Activated naive CD4-positive, alpha-beta T cell treated with anti-CD3 and anti-CD28 coated beads for 36 hours (primary cell): ENCODE measurements around the gene SCG3. TPM values are rescaled to one million over a fixed set of nuclear protein-coding genes. Genes with fewer than 3 reads are reported as not detected.

Experiments
- CTCF ChIA-PET: fragments of 350-600 bp; sonication (Branson Sonifier 250); formaldehyde crosslinking; loops from one replicate; lab custom pipeline; 2021; ENCODE audit warnings: antibody characterized with exemption; lab: Charles Lee
- DNase-seq: peaks from one replicate; pipeline ENCODE4 v3.0.0-alpha.2; 2020
- H3K27ac Mint-ChIP-seq: one replicate; pipeline ENCODE4 v1.8.0; 2021; ENCODE audit warnings: mild to moderate bottlenecking, mixed read lengths
- H3K27me3 Mint-ChIP-seq: one replicate; pipeline ENCODE4 v1.8.0; 2021; ENCODE audit warnings: low read depth, mixed read lengths
- H3K36me3 Mint-ChIP-seq: one replicate; pipeline ENCODE4 v1.8.0; 2021; ENCODE audit warnings: low read depth, mixed read lengths
- H3K4me1 Mint-ChIP-seq: one replicate; pipeline ENCODE4 v1.8.0; 2021; ENCODE audit warnings: low read depth, mixed read lengths
- H3K4me3 Mint-ChIP-seq: one replicate; pipeline ENCODE4 v1.8.0; 2021; ENCODE audit warnings: mild to moderate bottlenecking, moderate library complexity, mixed read lengths
- H3K9me3 Mint-ChIP-seq: one replicate; pipeline ENCODE4 v1.8.0; 2021; ENCODE audit warnings: mixed read lengths
- intact Hi-C: fragments of 100-400 bp; cut with micrococcal nuclease; formaldehyde crosslinking; loops from one replicate; pipeline ENCODE4 v1.15.1; 2023
- total RNA-seq, 2 experiments: library from RNA; stranded (reverse); gene quantifications; one replicate each; pipeline ENCODE4 v1.2.3, GENCODE V29; 2021

Gene SCG3
- total RNA-seq, 2 experiments from 2014 or later, result not detected

GRCh38 chr15:51735228-51736010 is 54.1 kb downstream of the SCG3 start:
- Mint-ChIP-seq H3K27ac (peak overlapping the region; percentile 91), H3K9me3 (no peaks in the 10 kb centered on the region), H3K27me3 (no peaks in the 10 kb centered on the region), H3K36me3 (peaks cover 7% of the 10 kb centered on the region), H3K4me1 (peaks cover 74% of the 10 kb centered on the region), H3K4me3 (peak overlapping the region; percentile 82)
- intact Hi-C loops, result loop anchor here (1.0 to 5.0 kb wide), 13 partner anchors 9 to 968 kb away; partner anchors contain the start of genes AP4E1, DMXL2, SPPL2A and TMOD2
- DNase-seq, result peak; percentile 58
- CTCF ChIA-PET, result interaction anchor here (0.7 to 9.2 kb wide), 10 partner anchors 10 to 113 kb away, joined by 3 to 63 read pairs (median 4); partner anchors contain the start of gene DMXL2

- H3K4me3 Mint-ChIP-seq, result peak overlapping the region; percentile 82
- no peaks in the 10 kb centered on the region for H3K9me3 Mint-ChIP-seq
- intact Hi-C loops, result loop anchor here (1.0 to 5.0 kb wide), 11 partner anchors 10 to 969 kb away; partner anchors contain the start of genes AP4E1, DMXL2, SPPL2A and TMOD2
- CTCF ChIA-PET, result interaction anchor here (0.8 to 9.2 kb wide), 11 partner anchors 9 to 114 kb away, joined by 3 to 63 read pairs (median 4); partner anchors contain the start of gene DMXL2
- DNase-seq, result peak; percentile 73
- H3K27me3 Mint-ChIP-seq, result no peaks in the 10 kb centered on the region
- H3K4me1 Mint-ChIP-seq, result peaks cover 68% of the 10 kb centered on the region
- peak overlapping the region; percentile 91 for H3K27ac Mint-ChIP-seq
- H3K36me3 Mint-ChIP-seq, result peaks cover 3% of the 10 kb centered on the region
These were observed 54.8 kb downstream of the SCG3 start for GRCh38 chr15:51736069-51736468.

- peak; percentile 66 for DNase-seq
- Mint-ChIP-seq H3K4me3 (peak overlapping the region; percentile 82), H3K27ac (peak overlapping the region; percentile 91), H3K4me1 (peaks cover 59% of the 10 kb centered on the region), H3K36me3 (peaks cover 3% of the 10 kb centered on the region), H3K9me3 (no peaks in the 10 kb centered on the region), H3K27me3 (no peaks in the 10 kb centered on the region)
- intact Hi-C loops, result loop anchor here (1.0 to 5.0 kb wide), 11 partner anchors 11 to 970 kb away; partner anchors contain the start of genes AP4E1, DMXL2, SPPL2A and TMOD2
- CTCF ChIA-PET, result interaction anchor here (0.8 to 9.2 kb wide), 11 partner anchors 11 to 115 kb away, joined by 3 to 63 read pairs (median 4); partner anchors contain the start of gene DMXL2
These were observed 55.6 kb downstream of the SCG3 start for GRCh38 chr15:51736751-51737521.

GRCh38 chr15:51737522-51738305 is 56.4 kb downstream of the SCG3 start, which contains the start of gene LYSMD2:
TSS of gene LYSMD2 (minus strand) at chr15:51737655. CDS start at chr15:51737622, 33 bp downstream.
- peaks cover under 1% of the 10 kb centered on the region for H3K36me3 Mint-ChIP-seq
- DNase-seq, result peak; percentile 66
- peak within 1 kb of the TSS; percentile 91 for H3K27ac Mint-ChIP-seq
- intact Hi-C loops, result loop anchor here (2.0 to 5.0 kb wide), 8 partner anchors 95 to 970 kb away; partner anchors contain the start of genes AP4E1, DMXL2 and SPPL2A
- no peaks in the 10 kb centered on the region for H3K9me3 Mint-ChIP-seq
- H3K27me3 Mint-ChIP-seq, result no peaks in the 10 kb centered on the region
- CTCF ChIA-PET, result interaction anchor here (0.7 to 9.2 kb wide), 5 partner anchors 13 to 116 kb away, joined by 3 to 63 read pairs (median 3); no protein-coding TSS in a partner anchor
- peaks cover 52% of the 10 kb centered on the region for H3K4me1 Mint-ChIP-seq
- H3K4me3 Mint-ChIP-seq, result peak within 1 kb of the TSS; percentile 82

GRCh38 chr15:51738553-51738952 is 57.2 kb downstream of the SCG3 start:
- H3K27me3 Mint-ChIP-seq, result no peaks in the 10 kb centered on the region

GRCh38 chr15:51739061-51739712 is 57.9 kb downstream of the SCG3 start:
- no peak overlapping the region for H3K27ac Mint-ChIP-seq
- H3K36me3 Mint-ChIP-seq, result no peaks in the 10 kb centered on the region

More at GRCh38 chr15:51738553-51738952, 57.2 kb downstream of the SCG3 start:
- intact Hi-C loops, result loop anchor here (5.0 kb wide), 7 partner anchors 94 to 971 kb away; partner anchors contain the start of genes AP4E1 and SPPL2A
- Mint-ChIP-seq H3K4me1 (peaks cover 43% of the 10 kb centered on the region), H3K4me3 (peak overlapping the region; percentile 73), H3K36me3 (no peaks in the 10 kb centered on the region), H3K27ac (peak overlapping the region; percentile 82), H3K9me3 (no peaks in the 10 kb centered on the region)
- no peak for DNase-seq
- CTCF ChIA-PET, result interaction anchor here (0.6 to 9.2 kb wide), 6 partner anchors 11 to 117 kb away, joined by 3 to 63 read pairs (median 4); no protein-coding TSS in a partner anchor

GRCh38 chr15:51749307-51749706 is 68.0 kb downstream of the SCG3 start:
- no peaks in the 10 kb centered on the region for H3K9me3 Mint-ChIP-seq
- H3K4me1 Mint-ChIP-seq, result peaks cover 19% of the 10 kb centered on the region
- H3K27ac Mint-ChIP-seq, result no peak overlapping the region
- peaks cover 2% of the 10 kb centered on the region for H3K27me3 Mint-ChIP-seq
- peaks cover 2% of the 10 kb centered on the region for H3K36me3 Mint-ChIP-seq
- intact Hi-C loops, result no loop called here
- CTCF ChIA-PET, result interaction anchor here (0.7 to 2.2 kb wide), 3 partner anchors 11 to 28 kb away, joined by 3 to 5 read pairs (median 4); no protein-coding TSS in a partner anchor
- no peak for DNase-seq
- no peak overlapping the region for H3K4me3 Mint-ChIP-seq

More at GRCh38 chr15:51739061-51739712, 57.9 kb downstream of the SCG3 start:
- CTCF ChIA-PET, result interaction anchor here (0.6 to 9.2 kb wide), 6 partner anchors 10 to 118 kb away, joined by 3 to 63 read pairs (median 4); no protein-coding TSS in a partner anchor
- Mint-ChIP-seq H3K4me3 (no peak overlapping the region), H3K27me3 (no peaks in the 10 kb centered on the region), H3K9me3 (no peaks in the 10 kb centered on the region), H3K4me1 (peaks cover 38% of the 10 kb centered on the region)
- no peak for DNase-seq
- intact Hi-C loops, result loop anchor here (5.0 kb wide), 7 partner anchors 93 to 972 kb away; partner anchors contain the start of genes AP4E1 and SPPL2A

GRCh38 chr15:51750186-51750585 is 68.9 kb downstream of the SCG3 start:
- DNase-seq, result no peak
- CTCF ChIA-PET, result interaction anchor here (0.8 to 1.4 kb wide), 3 partner anchors 11 to 100 kb away, joined by 3 to 4 read pairs (median 3); no protein-coding TSS in a partner anchor
- no peak overlapping the region for H3K27ac Mint-ChIP-seq
- peaks cover 2% of the 10 kb centered on the region for H3K27me3 Mint-ChIP-seq
- intact Hi-C loops, result no loop called here
- H3K36me3 Mint-ChIP-seq, result peaks cover 2% of the 10 kb centered on the region
- H3K9me3 Mint-ChIP-seq, result no peaks in the 10 kb centered on the region
- peaks cover 22% of the 10 kb centered on the region for H3K4me1 Mint-ChIP-seq
- peak overlapping the region; percentile 8 for H3K4me3 Mint-ChIP-seq

GRCh38 chr15:51750792-51751696 is 69.7 kb downstream of the SCG3 start, which contains the start of gene TMOD2:
TSS of gene TMOD2 (plus strand) at chr15:51751597. CDS start at chr15:51766442, 14,845 bp downstream.
- CTCF ChIA-PET, result interaction anchor here (0.8 to 1.7 kb wide), 4 partner anchors 12 to 102 kb away, joined by 3 to 6 read pairs (median 4); no protein-coding TSS in a partner anchor
- Mint-ChIP-seq H3K9me3 (no peaks in the 10 kb centered on the region), H3K27ac (no peak within 1 kb of the TSS), H3K27me3 (peaks cover 2% of the 10 kb centered on the region), H3K4me1 (peaks cover 27% of the 10 kb centered on the region), H3K36me3 (peaks cover 2% of the 10 kb centered on the region), H3K4me3 (peak within 1 kb of the TSS; percentile 81)
- DNase-seq, result peak; percentile 53
- intact Hi-C loops, result loop anchor here (1.0 kb wide), 1 partner anchor 15 kb away; no protein-coding TSS in a partner anchor
